HepG2 (cell line): ENCODE data around the gene RAB35. TPM values are rescaled to one million over a fixed set of nuclear protein-coding genes. Genes with fewer than 3 reads are reported as not detected.

ENCODE experiments used
- AGO1 ChIP-seq: fragments of 200-400 bp; formaldehyde crosslinking; IDR thresholded peaks from 2 replicates; pipeline ENCODE4 v1.6.1; 2017; ENCODE audit warnings: mild to moderate bottlenecking, low read depth, low read length, moderate library complexity; ENCODE audit not compliant: poor library complexity, severe bottlenecking
- ESRRA ChIP-seq: sonication (generic); formaldehyde crosslinking; IDR thresholded peaks from 2 replicates; pipeline ENCODE4 v1.5.1; 2020; ENCODE audit warnings: mild to moderate bottlenecking, low read depth, missing genetic modification reagents
- GFI1 ChIP-seq: sonication (generic); formaldehyde crosslinking; IDR thresholded peaks from 2 replicates; pipeline ENCODE4 v1.5.0; 2020; ENCODE audit warnings: missing genetic modification reagents, mild to moderate bottlenecking, borderline replicate concordance
- GZF1 ChIP-seq: sonication (generic); formaldehyde crosslinking; IDR thresholded peaks from 2 replicates; pipeline ENCODE4 v1.5.1; 2020; ENCODE audit warnings: mild to moderate bottlenecking, missing genetic modification reagents
- HNF1B ChIP-seq: sonication (generic); formaldehyde crosslinking; IDR thresholded peaks from 2 replicates; pipeline ENCODE4 v1.5.1; 2020; ENCODE audit warnings: mild to moderate bottlenecking, moderate library complexity, missing genetic modification reagents
- HNRNPLL ChIP-seq: fragments of 200-400 bp; formaldehyde crosslinking; IDR thresholded peaks from 2 replicates; pipeline ENCODE4 v1.6.1; 2017; ENCODE audit warnings: mild to moderate bottlenecking, low read depth, low read length; ENCODE audit not compliant: poor library complexity, severe bottlenecking
- MIER3 ChIP-seq: IDR thresholded peaks from 2 replicates; pipeline ENCODE4 v1.6.1; 2016; ENCODE audit warnings: missing compliant biosample characterization, borderline replicate concordance
- MZF1 ChIP-seq: sonication (generic); formaldehyde crosslinking; IDR thresholded peaks from 2 replicates; pipeline ENCODE4 v1.8.1; 2023; ENCODE audit warnings: mild to moderate bottlenecking, missing genetic modification reagents, borderline replicate concordance
- PITX1 ChIP-seq: sonication (generic); formaldehyde crosslinking; IDR thresholded peaks from 2 replicates; pipeline ENCODE4 v1.5.1; 2020; ENCODE audit warnings: mild to moderate bottlenecking, missing genetic modification reagents
- POLR2A ChIP-seq, 2 experiments: IDR thresholded peaks; 2 replicates each; pipeline ENCODE4 v1.6.1; 2011; ENCODE audit warnings: low read depth in 2 of 2, low read length in 2 of 2, mild to moderate bottlenecking in 1 of 2, moderate library complexity in 1 of 2; ENCODE audit not compliant: insufficient read depth in 1 of 2
- RELA ChIP-seq: sonication (generic); formaldehyde crosslinking; IDR thresholded peaks from 2 replicates; pipeline ENCODE4 v1.4.0; 2020; ENCODE audit warnings: missing genetic modification reagents
- SRY ChIP-seq: sonication (generic); formaldehyde crosslinking; IDR thresholded peaks from 2 replicates; pipeline ENCODE4 v1.8.0; 2022; ENCODE audit warnings: mild to moderate bottlenecking, missing genetic modification reagents
- TFDP1 ChIP-seq: IDR thresholded peaks from 2 replicates; pipeline ENCODE4 v1.6.1; 2016; ENCODE audit warnings: missing compliant biosample characterization, missing genetic modification reagents, borderline replicate concordance
- ZHX1 ChIP-seq: sonication (generic); formaldehyde crosslinking; IDR thresholded peaks from 2 replicates; pipeline ENCODE4 v1.8.1; 2022; ENCODE audit warnings: low read depth, mild to moderate bottlenecking, missing genetic modification reagents
- ZMAT3 ChIP-seq: sonication (generic); formaldehyde crosslinking; conservative IDR thresholded peaks from 2 replicates; pipeline ENCODE4 v1.7.0; 2021; ENCODE audit warnings: missing genetic modification reagents
- ZNF12 ChIP-seq: sonication (generic); formaldehyde crosslinking; IDR thresholded peaks from 2 replicates; pipeline ENCODE4 v1.5.0; 2020; ENCODE audit warnings: missing genetic modification reagents
- ZNF232 ChIP-seq: sonication (generic); formaldehyde crosslinking; IDR thresholded peaks from 2 replicates; pipeline ENCODE4 v1.4.0; 2020; ENCODE audit warnings: missing genetic modification reagents, borderline replicate concordance
- ZNF280B ChIP-seq: sonication (generic); formaldehyde crosslinking; IDR thresholded peaks from 2 replicates; pipeline ENCODE4 v1.5.0; 2020; ENCODE audit warnings: missing genetic modification reagents, mild to moderate bottlenecking, borderline replicate concordance
- ZNF800 ChIP-seq: sonication (generic); formaldehyde crosslinking; IDR thresholded peaks from 2 replicates; pipeline ENCODE4 v1.4.0; 2020; ENCODE audit warnings: missing genetic modification reagents
- polyA plus RNA-seq, 8 experiments: library from polyadenylated mRNA; depleted of rRNA in 3 of 8; stranded (reverse) in 7 of 8; unstranded in 1 of 8; fragments of >200 nt; fragmentation: Illumina TruSeq in 4 of 8; extraction: Trizol in 4 of 8; gene quantifications; 2 replicates each; pipeline versions ENCODE4 v1.2.1 to v1.2.3, GENCODE V29; 2011 to 2016; ENCODE audit warnings: low read depth in 4 of 8, missing spikeins in 1 of 8, mixed read lengths in 1 of 8; ENCODE audit not compliant: insufficient read depth in 1 of 8
- total RNA-seq, 5 experiments: library from RNA; depleted of rRNA; stranded (reverse); fragments of >200 nt; fragmentation: Illumina TruSeq; extraction: Trizol; gene quantifications; 2 replicates each; pipeline ENCODE4 v1.2.3, GENCODE V29; 2016; ENCODE audit warnings: low read depth in 1 of 5

The RAB35 gene
- total and polyA plus RNA-seq, 2 of the 13 experiments (the other 11 are each of a cell fraction or from before 2014, with no cell fraction given), result 25.2 to 29.1 TPM

GRCh38 chr12:120086801-120087621 is 29.5 kb downstream of the RAB35 start (continued):
- TF ChIP-seq GFI1 (CRISPR knock-in tag), result peak; percentile 86
- peak; percentile 83; the same call in 1 of the 2 replicates for TF ChIP-seq PITX1 (CRISPR knock-in tag)
- TF ChIP-seq RELA (CRISPR knock-in tag), result peak; percentile 91
- TF ChIP-seq MZF1 (CRISPR knock-in tag), result peak; percentile 60; the same call in 1 of the 2 replicates
- peak; percentile 50; the same call in 1 of the 2 replicates for TF ChIP-seq TFDP1 (CRISPR knock-in tag)
- TF ChIP-seq ZNF800 (CRISPR knock-in tag), result peak; percentile 49
- TF ChIP-seq ZNF12 (CRISPR knock-in tag), result 0 out of 2 replicates have a peak, but pooled peaks have one; percentile 10
- TF ChIP-seq POLR2A (IDR thresholded peaks at IDR 0.05; ENCODE audit: insufficient read depth in 1 of 2, low read depth in 2 of 2, low read length in 2 of 2), result peak; percentile 36 to 72; a peak in 2 of 4 replicates
- 0 out of 2 replicates have a peak, but pooled peaks have one; percentile 49 for TF ChIP-seq GZF1 (CRISPR knock-in tag)
- peak; percentile 63 for TF ChIP-seq HNF1B
- TF ChIP-seq AGO1, result peak; percentile 86
- TF ChIP-seq ZNF280B (CRISPR knock-in tag), result peak; percentile 89
- TF ChIP-seq ZNF232, result no peak
- TF ChIP-seq MIER3 (CRISPR knock-in tag), result peak; percentile 79
- peak; percentile 30; the same call in 1 of the 2 replicates for TF ChIP-seq SRY (CRISPR knock-in tag)
- TF ChIP-seq ZHX1 (CRISPR knock-in tag), result 0 out of 2 replicates have a peak, but pooled peaks have one; percentile 29
- peak; percentile 99 for TF ChIP-seq HNRNPLL
- peak; percentile 95 for TF ChIP-seq ZMAT3 (CRISPR knock-in tag)
- TF ChIP-seq ESRRA, result peak; percentile 50; the same call in 1 of the 2 replicates
